Activated B cell treated with CpG ODN at 0.5 μM for 24 hours (primary cell): ENCODE results near the gene ZNF341. TPM values are rescaled to one million over a fixed set of nuclear protein-coding genes. Genes with fewer than 3 reads are reported as not detected.
A peak's percentile ranks its signal among the peaks of the same experiment; 100 is the strongest.

Experiments
- ATAC-seq: fragments of 200-7000 bp; cut with Tn5 transposase; one replicate; pipeline ENCODE4 v1.10.0; 2021; ENCODE audit warnings: low read depth, mild to moderate bottlenecking, moderate library complexity
- CTCF ChIA-PET: fragments of 350-600 bp; sonication (Branson Sonifier 250); formaldehyde crosslinking; loops from one replicate; lab custom pipeline; 2021; ENCODE audit warnings: antibody characterized with exemption; lab: Charles Lee
- POLR2A ChIA-PET: fragments of 350-600 bp; sonication (Branson Sonifier 250); formaldehyde crosslinking; loops from one replicate; lab custom pipeline; 2021; ENCODE audit warnings: antibody characterized with exemption; lab: Charles Lee
- DNase-seq: peaks from one replicate; pipeline ENCODE4 v3.0.0; 2022
- H3K27ac Mint-ChIP-seq: one replicate; pipeline ENCODE4 v1.8.0; 2020; ENCODE audit warnings: mixed read lengths
- H3K27me3 Mint-ChIP-seq: one replicate; pipeline ENCODE4 v1.8.0; 2021; ENCODE audit warnings: mixed read lengths
- H3K36me3 Mint-ChIP-seq: one replicate; pipeline ENCODE4 v1.8.0; 2021; ENCODE audit warnings: low read depth, mixed read lengths
- H3K4me1 Mint-ChIP-seq: one replicate; pipeline ENCODE4 v1.8.0; 2021; ENCODE audit warnings: mixed read lengths
- H3K4me3 Mint-ChIP-seq: one replicate; pipeline ENCODE4 v1.8.0; 2020; ENCODE audit warnings: mild to moderate bottlenecking, mixed read lengths
- H3K9me3 Mint-ChIP-seq: one replicate; pipeline ENCODE4 v1.8.0; 2020; ENCODE audit warnings: mixed read lengths
- intact Hi-C: fragments of 100-400 bp; cut with micrococcal nuclease; formaldehyde crosslinking; loops from one replicate; pipeline ENCODE4 v1.15.1; 2024
- total RNA-seq: library from RNA; stranded (reverse); gene quantifications from 2 replicates; pipeline ENCODE4 v1.2.3, GENCODE V29; 2022
- TF ChIP-seq, protein P1 (sequence below): fragments of 200-600 bp; IDR thresholded peaks from one replicate; pipeline ENCODE4 v1.8.0; 2022; ENCODE audit warnings: antibody characterized with exemption, mild to moderate bottlenecking

The ZNF341 gene
- total RNA-seq, 1 donor from 2014 or later = 10.1 TPM

DNA sequence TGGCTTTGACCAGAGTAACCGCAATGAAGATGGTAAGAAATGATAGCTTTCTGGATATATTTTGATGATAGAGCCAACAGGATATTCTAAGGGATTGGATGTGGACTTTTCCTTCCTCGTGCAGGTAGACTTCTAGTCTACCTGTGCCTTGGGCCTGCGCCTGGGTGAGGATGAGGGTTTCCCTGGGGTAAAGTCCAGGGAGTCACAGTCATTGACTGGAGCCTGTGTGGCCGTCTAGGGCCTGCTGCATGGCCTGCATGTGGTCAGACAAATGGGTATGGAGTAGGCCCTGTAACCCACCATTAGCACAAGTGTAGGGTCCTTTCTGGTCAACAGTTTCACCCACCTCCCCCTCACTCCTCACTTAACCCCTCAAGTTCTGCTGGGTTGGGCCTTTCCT, 66.6 kb downstream of the ZNF341 start:
- TF ChIP-seq, protein P1, sequence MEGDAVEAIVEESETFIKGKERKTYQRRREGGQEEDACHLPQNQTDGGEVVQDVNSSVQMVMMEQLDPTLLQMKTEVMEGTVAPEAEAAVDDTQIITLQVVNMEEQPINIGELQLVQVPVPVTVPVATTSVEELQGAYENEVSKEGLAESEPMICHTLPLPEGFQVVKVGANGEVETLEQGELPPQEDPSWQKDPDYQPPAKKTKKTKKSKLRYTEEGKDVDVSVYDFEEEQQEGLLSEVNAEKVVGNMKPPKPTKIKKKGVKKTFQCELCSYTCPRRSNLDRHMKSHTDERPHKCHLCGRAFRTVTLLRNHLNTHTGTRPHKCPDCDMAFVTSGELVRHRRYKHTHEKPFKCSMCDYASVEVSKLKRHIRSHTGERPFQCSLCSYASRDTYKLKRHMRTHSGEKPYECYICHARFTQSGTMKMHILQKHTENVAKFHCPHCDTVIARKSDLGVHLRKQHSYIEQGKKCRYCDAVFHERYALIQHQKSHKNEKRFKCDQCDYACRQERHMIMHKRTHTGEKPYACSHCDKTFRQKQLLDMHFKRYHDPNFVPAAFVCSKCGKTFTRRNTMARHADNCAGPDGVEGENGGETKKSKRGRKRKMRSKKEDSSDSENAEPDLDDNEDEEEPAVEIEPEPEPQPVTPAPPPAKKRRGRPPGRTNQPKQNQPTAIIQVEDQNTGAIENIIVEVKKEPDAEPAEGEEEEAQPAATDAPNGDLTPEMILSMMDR = no peak
- H3K27me3 Mint-ChIP-seq = no peaks in the 10 kb centered on the region
- H3K9me3 Mint-ChIP-seq = no peaks in the 10 kb centered on the region
- no peak overlapping the region for H3K4me3 Mint-ChIP-seq
- H3K36me3 Mint-ChIP-seq = no peaks in the 10 kb centered on the region
- peaks cover under 1% of the 10 kb centered on the region for H3K4me1 Mint-ChIP-seq
- no peak overlapping the region for H3K27ac Mint-ChIP-seq
- ATAC-seq (no peak), DNase-seq (no peak)
- ChIA-PET CTCF (no interaction called here), POLR2A (no interaction called here)
- intact Hi-C loops = no loop called here

DNA sequence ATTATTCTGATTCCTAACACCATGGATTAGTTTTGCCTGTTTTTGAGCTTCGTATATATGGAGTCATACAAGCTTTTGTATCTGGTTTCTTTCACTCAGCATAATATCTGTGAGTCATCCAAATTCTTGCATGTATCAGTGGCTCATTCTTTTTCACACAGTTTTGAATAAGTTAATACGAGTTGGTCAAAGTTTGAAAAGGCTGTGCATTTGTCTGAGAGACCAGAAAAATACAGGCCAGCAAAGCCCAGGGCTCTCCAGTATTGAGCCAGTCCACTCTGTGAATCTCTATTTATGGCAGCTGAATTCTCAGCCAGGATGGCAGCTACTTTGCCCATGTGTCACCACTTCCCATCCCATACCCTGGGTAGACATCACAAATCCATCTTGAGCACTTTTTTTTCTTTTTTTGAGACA, 72.1 kb downstream of the ZNF341 start:
- Mint-ChIP-seq H3K27me3 (no peaks in the 10 kb centered on the region), H3K9me3 (no peaks in the 10 kb centered on the region), H3K36me3 (no peaks in the 10 kb centered on the region), H3K4me3 (no peak overlapping the region), H3K4me1 (no peaks in the 10 kb centered on the region), H3K27ac (no peak overlapping the region)
- ATAC-seq (no peak), DNase-seq (no peak)
- CTCF ChIA-PET = no interaction called here
- TF ChIP-seq, protein P1 = no peak
- POLR2A ChIA-PET = no interaction called here
- intact Hi-C loops = no loop called here

DNA sequence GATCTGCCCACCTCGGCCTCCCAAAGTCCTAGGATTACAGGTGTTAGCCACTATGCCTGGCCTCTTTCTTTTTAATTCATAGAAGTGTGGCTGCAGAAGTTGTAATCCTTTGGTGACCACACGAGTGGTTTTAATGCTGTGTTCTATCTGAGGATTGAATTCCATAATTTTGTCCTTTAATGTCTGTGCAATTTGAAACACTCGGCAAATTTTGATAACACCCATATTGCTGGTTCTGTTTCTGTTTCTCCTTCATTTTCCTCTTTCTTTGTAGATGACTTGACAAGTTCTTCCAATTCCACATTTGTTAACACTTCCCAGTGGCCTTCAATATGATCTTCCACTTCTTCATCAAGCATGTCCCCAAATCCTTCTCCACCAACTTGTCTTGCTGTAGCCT, 76.6 kb downstream of the ZNF341 start:
- Mint-ChIP-seq H3K9me3 (no peaks in the 10 kb centered on the region), H3K27me3 (no peaks in the 10 kb centered on the region), H3K4me1 (peaks cover 17% of the 10 kb centered on the region), H3K27ac (no peak overlapping the region), H3K36me3 (peaks cover 20% of the 10 kb centered on the region), H3K4me3 (no peak overlapping the region)
- ATAC-seq = no peak
- CTCF ChIA-PET = interaction anchor here (1.2 kb wide), 1 partner anchor 29 kb away, joined by 3 read pairs; no protein-coding TSS in a partner anchor
- no peak for DNase-seq
- TF ChIP-seq, protein P1 = no peak
- intact Hi-C loops = no loop called here
- POLR2A ChIA-PET = interaction anchor here (0.7 kb wide), 2 partner anchors 13 to 131 kb away, joined by 4 to 10 read pairs; no protein-coding TSS in a partner anchor

DNA sequence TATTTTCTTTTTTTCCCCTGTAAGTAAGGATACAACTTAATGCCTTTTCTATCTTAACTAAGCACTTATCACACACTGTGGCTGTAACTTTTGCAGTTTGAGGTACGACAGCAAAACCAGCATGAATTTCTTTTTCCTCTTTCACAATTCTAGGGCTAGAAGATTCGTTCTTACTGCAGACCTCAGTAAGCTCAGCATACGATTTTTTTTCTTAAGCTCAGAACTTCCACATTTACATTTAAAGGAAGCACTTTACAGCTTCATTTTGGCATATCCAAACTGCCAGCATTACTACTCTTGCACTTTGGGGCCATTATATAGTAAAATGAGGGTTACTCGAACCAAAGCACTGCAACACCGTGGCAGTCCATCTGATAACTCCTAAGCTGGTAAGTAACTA, 78.5 kb downstream of the ZNF341 start:
- intact Hi-C loops = loop anchor here (2.0 to 5.0 kb wide), 6 partner anchors 17 to 1337 kb away; partner anchors contain the start of genes E2F1, EDEM2 and TRPC4AP
- Mint-ChIP-seq H3K4me3 (no peak overlapping the region), H3K27ac (no peak overlapping the region), H3K9me3 (no peaks in the 10 kb centered on the region), H3K4me1 (peaks cover 36% of the 10 kb centered on the region), H3K27me3 (no peaks in the 10 kb centered on the region), H3K36me3 (peaks cover 27% of the 10 kb centered on the region)
- TF ChIP-seq, protein P1 = no peak
- DNase-seq (no peak), ATAC-seq (no peak)
- POLR2A ChIA-PET = interaction anchor here (0.7 to 4.0 kb wide), 6 partner anchors 8 to 212 kb away, joined by 3 to 40 read pairs (median 4); partner anchors contain the start of gene RALY
- CTCF ChIA-PET = interaction anchor here (0.9 to 1.4 kb wide), 2 partner anchors 16 to 77 kb away, joined by 3 to 6 read pairs; no protein-coding TSS in a partner anchor

DNA sequence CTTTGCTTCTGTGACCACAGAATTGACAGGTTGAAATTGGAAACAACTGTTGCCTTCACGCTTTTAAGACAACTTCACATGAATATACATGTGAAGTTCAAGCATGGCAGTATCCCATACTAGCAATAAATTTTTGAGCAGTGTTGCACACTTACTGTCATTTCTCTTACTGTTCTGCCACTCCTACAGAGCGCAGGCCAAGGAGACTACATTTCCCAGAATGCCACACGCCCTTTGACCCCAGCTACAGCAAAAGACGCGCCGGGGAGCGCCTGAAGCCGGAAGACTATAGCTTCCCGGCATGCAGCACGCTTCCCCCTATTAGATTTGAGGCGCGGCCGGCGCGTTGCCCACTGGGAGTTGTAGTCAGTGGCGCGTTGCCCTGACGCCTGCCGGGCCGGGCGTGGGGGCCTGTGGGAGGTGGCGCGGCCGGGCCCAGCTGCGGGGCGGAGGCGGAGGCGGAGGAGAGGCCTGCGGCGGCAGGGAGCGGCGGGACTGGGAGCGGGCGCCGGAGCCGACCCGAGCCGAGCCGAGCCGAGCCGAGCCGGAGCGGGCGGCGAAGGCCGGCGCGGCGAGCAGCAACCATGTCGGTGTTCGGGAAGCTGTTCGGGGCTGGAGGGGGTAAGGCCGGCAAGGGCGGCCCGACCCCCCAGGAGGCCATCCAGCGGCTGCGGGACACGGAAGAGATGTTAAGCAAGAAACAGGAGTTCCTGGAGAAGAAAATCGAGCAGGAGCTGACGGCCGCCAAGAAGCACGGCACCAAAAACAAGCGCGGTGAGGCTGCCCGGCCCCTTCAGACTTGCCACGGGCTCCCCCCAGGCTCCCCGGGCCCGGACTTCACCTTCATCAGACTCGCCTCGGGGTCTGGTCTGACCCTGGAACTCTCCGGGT, 79.3 kb downstream of the ZNF341 start, which contains the start of gene CHMP4B:
TSS of gene CHMP4B (plus strand) at position 464 of the 891 bp plus-strand sequence. CDS start at position 585, 121 bp downstream.
- CTCF ChIA-PET = interaction anchor here (0.9 to 1.7 kb wide), 4 partner anchors 16 to 143 kb away, joined by 3 to 6 read pairs (median 4); no protein-coding TSS in a partner anchor
- Mint-ChIP-seq H3K27ac (peak within 1 kb of the TSS; percentile 92), H3K27me3 (no peaks in the 10 kb centered on the region), H3K4me3 (peak within 1 kb of the TSS; percentile 98), H3K36me3 (peaks cover 35% of the 10 kb centered on the region), H3K9me3 (no peaks in the 10 kb centered on the region), H3K4me1 (peaks cover 45% of the 10 kb centered on the region)
- POLR2A ChIA-PET = interaction anchor here (0.5 to 4.0 kb wide), 22 partner anchors 9 to 552 kb away, joined by 3 to 40 read pairs (median 4); partner anchors contain the start of genes ACTL10, CBFA2T2, CDK5RAP1 and EIF2S2
- intact Hi-C loops = loop anchor here (1.0 to 5.0 kb wide), 15 partner anchors 18 to 1336 kb away; partner anchors contain the start of genes E2F1, EDEM2, EIF2S2 and PXMP4
- peak; percentile 95 for ATAC-seq
- DNase-seq = peak; percentile 97
- TF ChIP-seq, protein P1 = no peak
